ENCODE measurements around the gene NBEA.
"Not testable (repeated sequence)": the region's sequence is repeated elsewhere in the genome, so short reads cannot be mapped to it uniquely, and the experiment has no call there.

NBEA gene

DNA sequence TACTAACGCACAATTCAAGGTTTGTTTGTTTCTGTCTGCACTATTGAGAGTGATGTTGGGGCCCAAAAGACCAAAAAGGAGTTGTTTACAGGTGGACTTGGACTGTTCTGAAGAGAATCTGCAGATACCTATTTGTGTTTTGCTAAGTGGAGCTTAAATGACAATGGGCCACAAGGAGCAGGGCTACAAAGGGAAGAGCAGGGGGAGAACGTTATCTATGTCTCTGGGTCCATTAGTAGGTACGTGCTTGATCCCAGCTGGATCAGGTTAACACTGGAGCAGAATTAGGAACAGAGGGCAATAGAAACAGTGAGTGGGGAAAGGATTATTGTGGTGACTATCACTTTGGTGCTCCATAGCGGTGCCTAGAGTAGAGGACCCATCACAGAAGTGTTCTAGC is 22.5 kb downstream of the NBEA start:
- DNase-seq (ENCODE audit: low spot score), result no peak

DNA sequence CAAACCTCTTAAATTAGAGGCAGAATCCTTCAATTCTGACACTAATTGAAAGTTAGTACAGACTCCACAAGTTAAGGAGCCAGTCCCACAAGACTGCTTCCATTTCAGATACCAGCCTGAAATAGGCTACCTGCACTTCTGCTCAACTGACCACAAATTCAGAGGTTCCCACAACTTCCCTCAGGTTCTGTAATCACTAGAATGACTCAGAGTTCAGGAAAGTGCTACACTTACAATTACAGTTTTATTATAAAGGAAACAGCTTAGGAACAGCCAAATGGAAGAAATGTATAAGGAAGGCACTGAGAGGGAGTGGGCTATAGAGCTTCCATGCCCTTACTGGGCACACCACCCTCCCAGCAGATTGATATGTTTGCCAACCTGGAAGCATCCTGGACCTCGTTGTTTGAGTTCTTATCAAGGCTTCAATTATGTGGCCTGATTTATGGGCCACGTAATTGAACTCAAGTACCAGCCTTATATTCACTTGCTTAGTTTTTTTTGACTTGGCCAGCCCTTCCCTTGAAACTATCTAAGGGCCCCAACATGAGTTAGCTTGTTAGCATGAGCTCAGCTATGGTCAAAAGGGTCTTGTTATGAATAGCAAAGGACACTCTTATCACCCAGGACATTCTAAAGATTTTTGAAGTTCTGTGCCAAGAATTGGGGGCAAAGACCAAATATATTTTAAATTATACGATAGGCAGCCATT is 25.9 kb downstream of the NBEA start:
- DNase-seq (ENCODE audit: low spot score), result no peak

DNA sequence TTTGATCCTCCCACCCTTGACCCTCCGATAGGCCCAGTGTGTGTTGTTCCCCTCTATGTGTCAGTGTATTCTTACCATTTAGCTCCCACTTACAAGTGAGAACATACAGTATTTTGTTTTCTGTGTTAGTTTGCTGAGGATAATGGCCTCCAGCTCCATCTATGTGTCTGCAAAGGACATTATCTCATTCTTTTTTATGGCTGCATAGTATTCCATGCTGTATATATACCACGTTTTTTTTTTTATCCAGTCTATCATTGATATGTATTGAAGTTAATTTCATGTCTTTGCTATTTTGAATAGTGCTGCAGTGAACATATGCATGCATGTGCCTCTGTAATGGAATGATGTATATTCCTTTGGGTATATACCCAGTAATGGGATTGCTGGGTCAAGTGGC is 27.5 kb downstream of the NBEA start:
- DNase-seq (ENCODE audit: low spot score), result not testable (repeated sequence)

DNA sequence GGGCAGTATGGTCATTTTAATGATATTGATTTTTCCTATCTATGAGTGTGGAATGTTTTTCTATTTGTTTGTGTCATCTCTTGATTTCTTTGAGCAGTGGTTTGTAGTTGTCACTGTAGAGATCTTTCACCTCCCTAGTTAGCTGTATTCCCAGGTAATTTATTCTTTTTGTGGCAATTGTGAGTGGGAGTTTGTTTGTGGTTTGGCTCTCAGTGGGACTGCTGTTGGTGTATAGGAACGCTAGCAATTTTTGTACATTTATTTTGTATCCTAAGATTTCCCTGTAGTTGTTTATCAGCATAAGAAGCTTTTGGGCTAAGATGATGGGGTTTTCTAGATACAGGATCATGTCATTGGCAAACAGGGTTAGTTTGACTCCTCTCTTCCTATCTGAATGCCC is 28.9 kb downstream of the NBEA start:
- DNase-seq (ENCODE audit: low spot score), result no peak

DNA sequence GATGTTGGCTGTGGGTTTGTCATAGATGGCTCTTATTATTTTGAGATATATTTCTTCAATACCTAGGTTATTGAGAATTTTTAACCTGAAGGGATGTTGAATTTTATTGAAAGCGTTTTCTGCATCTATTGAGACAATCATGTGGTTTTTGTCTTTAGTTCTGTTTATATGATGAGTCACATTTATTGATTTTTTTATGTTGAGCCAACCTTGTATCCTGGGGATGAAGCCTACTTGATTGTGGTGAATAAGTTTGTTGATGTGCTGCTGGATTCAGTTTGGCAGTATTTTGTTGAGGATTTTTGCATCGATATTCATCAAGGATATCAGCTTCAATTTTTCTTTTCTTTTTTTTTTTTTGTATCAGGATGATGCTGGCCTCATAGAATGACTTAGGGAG is 29.4 kb downstream of the NBEA start:
- DNase-seq (ENCODE audit: low spot score), result no peak

DNA sequence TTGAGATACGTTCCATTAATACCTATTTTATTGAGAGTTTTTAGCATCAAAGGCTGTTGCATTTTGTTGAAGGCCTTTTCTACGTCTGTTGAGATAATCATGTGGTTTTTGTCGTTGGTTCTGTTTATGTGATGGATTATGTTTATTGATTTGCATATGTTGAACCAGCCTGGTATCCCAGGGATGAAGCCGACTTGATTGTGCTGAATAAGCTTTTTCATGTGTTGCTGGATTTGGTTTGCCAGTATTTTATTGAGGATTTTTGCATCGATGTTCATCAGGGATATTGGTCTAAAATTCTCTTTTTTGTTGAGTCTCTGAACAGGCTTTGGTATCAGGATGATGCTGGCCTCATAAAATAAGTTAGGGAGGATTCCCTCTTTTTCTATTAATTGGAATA is 43.1 kb downstream of the NBEA start:
- not testable (repeated sequence) for DNase-seq (ENCODE audit: low spot score)

DNA sequence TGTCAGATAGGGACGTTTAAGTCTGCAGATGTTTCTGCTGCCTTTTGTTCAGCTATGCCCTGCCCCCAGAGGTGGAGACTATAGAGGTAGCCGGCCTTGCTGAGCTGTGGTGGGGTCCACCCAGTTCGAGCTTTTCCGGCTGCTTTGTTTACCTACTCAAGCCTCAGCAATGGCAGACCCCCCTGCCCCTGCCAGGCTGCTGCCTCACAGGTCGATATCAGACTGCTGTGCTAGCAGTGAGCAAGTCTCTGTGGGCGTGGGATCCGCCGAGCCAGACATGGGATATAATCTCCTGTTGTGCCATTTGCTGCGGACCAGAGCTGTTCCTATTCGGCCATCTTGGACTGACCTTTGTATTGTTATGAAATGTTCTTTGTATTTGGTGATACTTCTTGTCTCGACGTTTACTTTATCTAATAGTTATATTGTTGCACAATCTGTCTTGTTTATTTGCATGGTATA is 46.3 kb downstream of the NBEA start:
- DNase-seq (ENCODE audit: low spot score), result no peak

DNA sequence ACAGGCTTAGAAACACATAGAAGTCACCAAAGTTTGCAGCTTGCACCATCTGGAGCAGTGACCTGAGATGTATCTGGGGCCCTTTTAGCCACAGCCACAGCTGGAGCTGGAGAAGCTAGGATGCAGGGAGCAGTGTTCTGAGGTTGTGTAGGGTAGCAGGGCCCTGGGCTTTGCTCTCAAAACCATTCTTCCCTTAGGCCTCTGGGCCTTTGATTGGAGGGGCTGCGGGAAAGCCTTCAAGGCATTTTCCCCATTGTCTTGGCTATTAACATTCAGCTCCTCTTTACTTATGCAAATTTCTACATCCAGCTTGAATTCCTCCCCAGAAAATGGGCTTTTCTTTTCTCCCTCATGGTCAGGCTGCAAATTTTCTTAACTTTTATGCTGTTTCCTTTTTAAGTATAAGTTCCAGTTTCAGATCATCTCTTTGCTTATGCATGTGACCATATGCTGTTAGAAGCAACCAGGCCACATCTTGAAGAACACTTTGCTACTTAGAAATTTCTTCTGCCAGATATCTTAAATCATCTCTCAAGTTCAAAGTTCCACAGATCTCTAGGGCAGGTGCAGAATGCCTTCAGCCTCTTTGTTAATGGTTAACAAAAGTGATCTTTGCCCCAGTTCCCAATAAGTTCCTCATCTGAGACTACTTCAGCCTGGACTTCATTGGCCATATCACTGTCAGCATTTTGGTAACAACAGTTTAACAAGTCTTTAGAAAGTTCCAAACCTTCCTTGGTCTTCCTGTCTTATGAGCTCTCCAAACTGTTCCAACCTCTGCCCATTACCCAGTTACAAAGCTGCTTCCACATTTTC is 48.5 kb downstream of the NBEA start:
- no peak for DNase-seq (ENCODE audit: low spot score)

DNA sequence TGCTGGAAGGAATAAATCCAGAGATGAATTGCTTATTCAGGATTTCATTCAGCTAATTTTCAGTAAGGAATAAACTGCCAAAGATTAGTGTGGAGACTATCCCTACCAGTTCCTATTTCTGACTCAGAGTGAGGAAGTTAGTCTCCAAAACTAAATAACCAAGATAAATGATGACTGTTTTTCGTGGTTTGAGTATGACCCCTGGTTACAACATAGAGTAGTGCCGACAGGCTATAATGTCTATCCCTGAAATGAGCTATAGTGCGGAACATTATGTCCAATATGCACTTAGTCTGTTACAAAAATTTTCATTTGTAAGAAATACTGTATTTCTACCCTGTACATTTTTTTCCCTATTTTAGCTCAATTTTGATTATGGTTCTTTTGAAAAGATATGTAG is 51.4 kb downstream of the NBEA start:
- no peak for DNase-seq (ENCODE audit: low spot score)

DNA sequence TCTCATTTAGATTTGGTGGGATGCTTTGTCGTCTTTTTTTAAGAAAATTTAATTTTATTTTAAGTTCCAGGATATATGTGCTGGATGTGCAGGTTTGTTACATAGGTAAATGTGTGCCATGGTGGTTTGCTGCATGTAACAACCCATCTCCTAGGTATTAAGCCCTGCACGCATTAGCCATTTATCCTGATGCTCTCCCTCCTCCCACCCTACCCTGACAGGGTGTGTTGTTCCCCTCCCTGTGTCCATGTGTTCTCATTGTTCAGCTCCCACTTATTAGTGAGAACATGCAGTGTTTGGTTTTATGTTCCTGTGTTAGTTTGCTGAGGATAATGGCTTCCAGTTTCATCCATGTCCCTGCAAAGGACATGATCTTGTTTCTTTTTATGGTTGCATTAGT is 61.7 kb downstream of the NBEA start:
- not testable (repeated sequence) for DNase-seq (ENCODE audit: low spot score)

DNA sequence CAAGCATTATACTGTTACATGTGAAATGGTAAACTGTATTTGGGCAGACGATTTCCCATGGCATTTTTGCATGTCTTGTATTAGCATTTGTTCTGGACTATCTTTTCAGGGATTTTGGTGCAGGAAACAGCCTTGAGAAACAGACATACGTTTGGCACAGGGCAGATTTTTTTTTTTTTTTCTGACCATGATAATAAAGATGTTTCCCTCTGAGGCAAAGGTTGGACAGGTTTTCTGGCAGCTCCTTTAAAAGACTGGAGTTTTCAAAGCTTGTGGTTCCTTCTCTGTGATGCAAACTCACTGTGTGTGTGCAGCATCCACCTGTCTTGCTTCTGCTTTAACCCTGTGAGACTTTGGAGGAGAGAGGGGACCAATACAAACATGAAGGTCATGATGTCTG is 63.0 kb downstream of the NBEA start:
- DNase-seq (ENCODE audit: low spot score), result no peak

DNA sequence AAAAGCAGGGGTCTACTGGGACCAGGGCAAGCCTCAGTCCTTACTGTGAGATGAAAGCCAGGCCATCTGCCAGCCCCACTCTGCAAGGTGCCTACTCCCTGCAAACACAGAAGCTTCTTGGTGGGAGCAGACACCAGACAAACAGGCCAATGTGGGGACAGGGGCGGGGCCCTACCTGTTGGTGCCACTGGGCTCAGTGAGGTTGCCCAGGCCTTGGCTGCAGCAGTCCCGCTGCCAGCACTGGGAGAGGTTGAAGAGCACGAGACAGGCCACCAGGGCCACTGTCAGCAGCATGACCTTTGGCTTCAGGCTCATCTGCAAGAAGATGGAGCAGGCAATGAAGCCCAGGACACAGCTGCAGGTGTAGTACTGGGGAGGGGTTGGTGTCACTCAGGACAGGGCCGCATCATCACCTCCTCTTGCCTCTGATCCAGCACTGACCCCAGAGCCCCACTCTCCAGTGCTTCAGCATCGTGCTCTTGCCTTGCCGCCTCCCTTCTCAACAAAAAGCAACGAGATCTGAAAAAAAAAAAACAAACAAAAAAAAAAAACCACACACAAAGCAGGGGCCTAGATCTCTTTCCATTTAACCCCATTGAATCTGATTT is 72.6 kb downstream of the NBEA start:
- no peak for DNase-seq (ENCODE audit: low spot score)

DNA sequence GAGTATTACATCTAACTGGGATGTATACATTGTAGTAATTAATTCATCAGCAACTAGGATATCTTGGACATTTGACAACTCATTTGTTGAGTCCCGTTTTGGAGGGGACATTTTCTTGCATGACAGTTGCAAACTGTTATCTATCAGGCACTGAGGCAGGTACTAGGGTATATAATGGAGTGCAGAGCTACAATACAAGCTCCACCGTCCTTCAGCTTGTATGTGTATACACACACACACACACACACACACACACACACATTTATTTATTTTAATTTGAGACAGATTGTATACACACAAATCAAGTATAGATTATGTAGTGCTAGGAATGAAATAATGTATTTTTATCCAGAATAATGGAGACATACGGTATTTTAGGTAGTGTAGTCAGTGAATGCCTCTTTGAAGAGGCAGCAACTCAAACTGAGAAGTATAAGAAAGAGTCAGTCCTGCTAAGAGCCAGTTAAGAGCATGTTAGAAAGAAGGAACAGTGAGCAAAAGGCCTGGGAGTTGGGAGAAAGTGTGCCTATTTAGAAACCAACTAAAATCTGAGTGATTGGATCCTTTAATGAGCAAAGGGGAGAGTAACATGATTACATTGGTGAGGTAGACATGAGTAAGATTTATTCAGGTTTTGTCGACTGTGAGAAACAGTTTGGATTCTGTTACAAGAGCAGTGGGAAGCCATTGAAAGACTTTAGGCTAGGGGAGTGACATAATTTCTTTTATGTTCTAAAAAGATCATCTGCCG is 74.5 kb downstream of the NBEA start:
- no peak for DNase-seq (ENCODE audit: low spot score)

DNA sequence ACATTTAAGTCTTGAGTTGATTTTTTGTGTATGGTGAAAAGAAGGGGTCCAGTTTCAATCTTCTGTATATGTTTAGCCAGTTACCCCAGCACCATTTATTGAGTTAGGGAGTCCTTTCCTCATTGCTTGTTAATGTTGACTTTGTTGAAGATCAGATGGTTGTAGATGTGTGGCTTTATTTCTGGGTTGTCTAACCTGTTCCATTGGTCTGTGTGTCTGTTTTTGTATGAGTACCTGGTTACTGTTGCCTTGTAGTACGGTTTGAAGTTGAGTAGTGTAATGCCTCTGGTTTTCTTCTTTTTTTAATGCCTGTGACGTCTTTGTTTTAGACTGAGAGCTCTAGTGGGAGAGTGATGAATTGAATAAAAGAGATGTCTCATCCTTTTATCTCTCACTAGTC is 83.2 kb downstream of the NBEA start:
- DNase-seq (ENCODE audit: low spot score), result no peak

DNA sequence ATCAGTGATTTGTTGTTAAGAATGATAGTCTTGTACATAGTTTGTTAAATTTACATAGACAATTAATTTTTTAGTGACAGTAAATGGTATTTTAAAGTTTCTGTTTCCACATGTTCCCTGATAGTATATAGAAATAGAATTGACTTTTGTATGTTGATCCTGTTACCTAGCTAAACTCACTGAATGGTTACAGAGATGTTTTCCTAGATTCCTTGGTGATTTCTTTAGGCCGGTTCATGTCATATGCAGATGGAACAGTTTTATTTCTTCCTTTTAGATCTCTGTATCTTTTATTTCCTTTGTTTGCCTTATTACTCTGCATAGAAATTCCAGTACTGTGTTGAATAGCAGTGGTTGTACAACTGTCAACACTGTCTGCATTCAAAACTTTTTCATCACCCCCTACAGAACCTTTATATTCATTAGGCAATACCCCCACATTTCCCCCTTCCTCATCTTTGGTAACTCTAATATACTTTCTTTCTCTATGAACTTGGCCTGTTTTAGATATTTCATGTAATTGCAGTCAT is 86.3 kb downstream of the NBEA start:
- no peak for DNase-seq (ENCODE audit: low spot score)

DNA sequence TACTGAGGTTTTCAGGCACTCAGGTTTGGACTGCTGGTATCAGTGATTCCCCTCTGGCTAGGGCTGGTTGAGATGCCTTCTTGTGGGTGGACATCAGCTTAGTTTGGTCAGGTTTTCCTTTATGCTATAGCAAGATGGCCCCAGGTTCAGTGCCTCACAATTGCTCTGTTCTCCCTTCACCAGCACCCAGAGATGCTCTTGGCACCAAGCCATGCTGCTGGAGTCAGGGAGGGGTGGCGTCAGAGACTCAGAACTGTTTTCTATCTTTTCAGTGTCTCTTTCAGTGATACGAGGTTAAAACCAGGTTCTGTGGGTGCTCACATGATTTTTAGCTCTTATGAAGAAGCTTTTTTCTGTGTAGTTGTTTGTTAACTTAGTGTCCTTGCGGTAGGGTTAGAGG is 96.9 kb downstream of the NBEA start:
- no peak for DNase-seq (ENCODE audit: low spot score)

DNA sequence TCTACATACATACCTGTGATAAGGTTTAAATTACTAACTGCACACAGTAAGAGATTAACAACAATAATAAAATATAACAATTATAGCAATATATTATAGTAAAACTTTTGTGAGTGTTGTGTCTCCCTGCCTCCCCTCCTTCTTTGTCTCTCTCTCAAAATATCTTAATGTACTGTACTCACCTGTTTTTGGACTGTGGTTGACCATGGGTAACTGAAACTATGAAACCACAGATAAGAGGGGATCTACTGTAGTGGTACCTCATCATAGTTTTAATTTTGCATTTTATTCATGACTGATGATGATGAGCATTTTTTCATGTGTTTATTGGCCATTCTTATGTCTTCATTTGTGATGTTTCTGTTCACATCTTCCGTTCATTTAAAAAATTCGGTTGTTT is 104.5 kb downstream of the NBEA start:
- no peak for DNase-seq (ENCODE audit: low spot score)

DNA sequence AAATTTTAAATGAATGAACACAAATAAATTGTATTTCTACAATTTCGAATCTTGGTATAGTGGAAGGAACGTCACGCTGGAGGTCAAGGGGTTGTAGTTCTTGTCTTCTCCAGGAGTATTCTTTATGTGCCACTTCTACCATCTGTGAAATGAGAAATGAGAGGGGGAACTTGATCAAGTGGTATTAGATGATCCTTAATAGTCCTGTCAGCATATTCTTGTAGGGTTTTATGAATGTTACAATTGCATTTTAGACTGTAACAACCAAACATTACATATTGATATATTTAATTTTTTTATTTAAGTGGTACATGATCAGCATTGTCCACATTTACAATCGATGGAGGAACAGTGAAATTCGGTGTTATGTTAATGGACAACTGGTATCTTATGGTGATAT is 113.6 kb downstream of the NBEA start:
- no peak for DNase-seq (ENCODE audit: low spot score)

DNA sequence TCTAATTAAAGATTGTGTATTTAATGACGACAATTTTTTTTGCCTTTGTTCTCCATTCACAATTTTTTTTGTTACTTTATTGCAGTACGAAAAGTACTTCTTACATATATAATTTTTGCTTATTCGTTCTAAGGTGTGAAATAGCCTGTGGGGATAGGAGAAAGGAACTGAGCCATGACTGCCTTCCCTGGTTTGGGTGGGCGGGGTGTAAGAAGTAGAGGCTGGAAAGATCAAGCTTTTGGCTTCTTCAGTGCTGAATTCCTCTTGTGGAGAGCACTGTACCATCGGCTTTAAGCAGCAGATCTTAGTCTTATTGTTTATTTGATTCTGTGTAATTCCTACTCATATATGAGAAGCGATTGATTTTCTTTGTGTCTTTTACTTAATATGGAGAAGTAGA is 115.8 kb downstream of the NBEA start:
- no peak for DNase-seq (ENCODE audit: low spot score)

DNA sequence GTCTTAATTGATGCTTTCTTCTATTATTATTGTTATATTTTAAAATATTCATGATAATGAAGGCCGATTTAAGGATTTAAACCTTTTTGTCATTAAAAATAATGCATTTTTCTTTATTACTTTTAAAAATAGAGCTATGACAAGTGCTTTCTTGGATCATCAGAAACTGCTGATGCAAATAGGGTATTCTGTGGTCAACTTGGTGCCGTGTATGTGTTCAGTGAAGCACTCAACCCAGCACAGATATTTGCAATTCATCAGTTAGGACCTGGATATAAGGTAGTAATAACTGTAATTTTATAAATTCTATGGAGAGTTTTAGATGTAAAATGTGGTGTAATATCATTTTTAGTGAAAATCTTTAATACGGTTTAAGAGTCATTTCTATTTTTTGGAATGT is 116.5 kb downstream of the NBEA start:
- not testable (repeated sequence) for DNase-seq (ENCODE audit: low spot score)

DNA sequence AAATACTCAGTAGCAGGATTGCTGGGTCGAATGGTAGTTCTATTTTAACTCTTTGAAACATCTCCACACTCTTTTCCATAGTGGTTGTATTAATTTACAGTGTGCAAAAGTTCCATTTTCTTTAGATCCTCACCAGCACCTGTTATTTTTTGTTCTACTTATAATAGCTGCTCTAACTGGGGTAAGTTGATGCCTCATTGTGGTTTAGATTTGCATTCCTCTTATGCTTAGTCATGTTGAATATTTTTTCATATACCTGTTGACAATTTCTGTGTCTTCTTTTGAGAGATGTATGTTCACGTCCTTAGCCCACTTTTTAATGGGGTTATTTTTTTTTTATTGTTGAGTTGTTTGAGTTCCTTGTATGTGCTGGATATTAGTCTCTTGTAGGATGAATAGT is 144.6 kb downstream of the NBEA start:
- no peak for DNase-seq (ENCODE audit: low spot score)

DNA sequence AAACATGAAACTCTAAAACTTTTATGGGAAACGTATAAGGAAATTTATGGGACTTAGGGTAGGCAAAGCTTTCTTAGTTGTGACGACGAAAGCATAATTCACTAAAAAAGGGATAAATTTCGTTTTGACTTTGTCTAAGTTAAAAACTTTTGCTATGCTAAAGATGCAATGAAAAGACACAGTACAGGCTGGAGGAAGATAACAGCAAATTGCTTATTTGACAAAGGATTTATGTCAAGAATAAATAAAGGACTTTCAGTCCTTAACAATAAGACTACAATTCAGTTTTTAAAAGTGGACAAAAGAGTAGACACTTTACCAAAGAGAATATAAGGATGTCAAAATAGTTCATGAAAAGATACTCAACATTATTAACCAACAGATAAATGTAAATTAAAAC is 150.2 kb downstream of the NBEA start:
- DNase-seq (ENCODE audit: low spot score), result no peak
